ENCODE data around the gene ERI3. TPM values are rescaled to one million over a fixed set of nuclear protein-coding genes. Genes with fewer than 3 reads are reported as not detected.

The ERI3 gene
- polyA plus RNA-seq, 2 of the 4 experiments (the other 2 are of a cell fraction): 43.4 to 44.7 TPM

DNA sequence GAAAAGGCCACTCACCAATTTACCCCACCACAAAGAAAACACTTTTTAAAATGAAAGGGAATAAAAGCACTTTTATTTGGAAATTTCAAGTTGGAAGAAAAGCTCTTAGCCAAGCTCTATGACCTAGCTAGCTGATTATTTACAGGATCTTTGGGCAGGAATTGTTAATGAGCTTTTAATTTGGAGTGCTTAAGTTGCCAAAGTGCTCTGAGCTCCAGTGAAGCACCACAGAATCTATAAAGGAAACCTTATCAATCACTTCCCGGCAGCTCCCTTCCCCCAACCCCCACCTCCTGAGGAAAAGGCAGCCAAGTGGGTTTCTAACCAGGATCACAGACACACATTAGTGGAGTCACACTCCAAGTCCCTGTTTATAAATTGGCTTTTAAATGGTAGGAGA is 1.5 kb downstream of the ERI3 start (continued):
- TF ChIP-seq BCL3 (IDR thresholded peaks at IDR 0.05): no peak
- no peak for TF ChIP-seq EHF (CRISPR knock-in tag; IDR thresholded peaks at IDR 0.05)
- TF ChIP-seq FOSL2 (IDR thresholded peaks at IDR 0.05): no peak
- no peak for TF ChIP-seq FOSL2 (CRISPR knock-in tag; IDR thresholded peaks at IDR 0.05)
- no peak for TF ChIP-seq POLR2A (IDR thresholded peaks at IDR 0.05; ENCODE audit: low read length)
- no peak for TF ChIP-seq HMGXB4 (CRISPR knock-in tag; IDR thresholded peaks at IDR 0.05; ENCODE audit: borderline replicate concordance)

DNA sequence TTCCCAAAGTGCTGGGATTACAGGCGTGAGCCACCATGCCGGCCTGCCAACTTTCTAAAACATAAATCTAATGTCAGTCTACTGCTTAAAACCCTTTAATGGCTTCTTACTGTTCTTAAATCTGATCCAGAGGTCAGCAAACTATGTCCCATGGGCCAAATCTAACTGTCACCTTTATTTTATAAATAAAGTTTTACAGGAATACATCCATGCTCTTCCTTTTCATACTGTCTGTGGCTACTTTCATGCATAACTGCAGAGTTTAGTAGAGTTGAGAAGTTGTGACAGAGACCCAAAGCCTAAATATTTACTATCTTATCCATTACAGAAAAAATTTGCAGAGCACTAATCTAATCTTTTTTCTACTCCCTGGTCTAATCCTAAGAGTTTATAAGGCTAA is 3.8 kb downstream of the ERI3 start:
- Histone ChIP-seq H3K4me2 (no peak overlapping the region), H3K27ac (no peak overlapping the region), H3K4me1 (peaks cover 12% of the 10 kb centered on the region), H3K9me3 (no peaks in the 10 kb centered on the region), H3K4me3 (no peak overlapping the region)
- no peak for DNase-seq (ENCODE audit: low read depth in 1 of 2, low spot score in 1 of 2)
- WGBS (ENCODE audit: missing lambda C conversion rate): 93% methylated on average over 2 of the region's 2 CpGs
- POLR2A ChIA-PET: no interaction called here
- no peak for FAIRE-seq
- CTCF ChIA-PET: interaction anchor here (0.7 kb wide), 1 partner anchor 238 kb away, joined by 3 read pairs; no protein-coding TSS in a partner anchor
- ATAC-seq: no peak
- no peak for TF ChIP-seq ESRRA (IDR thresholded peaks at IDR 0.05; ENCODE audit: borderline replicate concordance, low read length)

DNA sequence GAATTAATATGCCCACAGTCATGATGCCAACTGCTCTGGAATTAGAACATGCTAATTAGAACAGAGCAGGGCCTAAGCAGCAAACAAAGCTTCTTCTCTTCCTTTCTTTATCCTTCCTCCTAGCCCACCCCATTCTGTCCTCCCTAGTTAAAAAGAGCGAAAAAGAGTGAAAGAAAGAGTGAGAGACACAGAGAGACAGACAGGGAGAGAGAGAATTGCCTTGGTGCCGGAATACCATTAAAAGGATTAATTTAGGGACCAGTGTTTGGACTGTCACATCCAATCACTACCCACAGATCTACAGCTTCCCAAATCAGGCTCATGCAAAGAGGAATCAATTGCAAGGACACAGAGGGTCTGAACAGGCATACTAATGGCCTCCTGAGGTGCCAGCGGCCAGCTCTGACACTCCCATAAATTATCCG is 7.0 kb downstream of the ERI3 start:
- no peaks in the 10 kb centered on the region for H3K4me1 ChIP-seq
- no peaks in the 10 kb centered on the region for H3K9me3 ChIP-seq
- FAIRE-seq (no peak), DNase-seq (ENCODE audit: low read depth in 1 of 2, low spot score in 1 of 2) (no peak), ATAC-seq (no peak)
- WGBS (ENCODE audit: missing lambda C conversion rate): 95% methylated on average over 4 of the region's 4 CpGs
- H3K4me2 ChIP-seq: no peak overlapping the region
- TF ChIP-seq NPAS2 (CRISPR knock-in tag; IDR thresholded peaks at IDR 0.05; ENCODE audit: borderline replicate concordance) (no peak), HOXA7 (CRISPR knock-in tag; IDR thresholded peaks at IDR 0.05) (no peak), REST (IDR thresholded peaks at IDR 0.05) (no peak), SMC3 (IDR thresholded peaks at IDR 0.05) (no peak)
- CTCF ChIA-PET: interaction anchor here (2.0 to 2.2 kb wide), 2 partner anchors 10 to 28 kb away, joined by 4 to 8 read pairs; no protein-coding TSS in a partner anchor
- no peak overlapping the region for H3K4me3 ChIP-seq
- POLR2A ChIA-PET: no interaction called here
- no peak overlapping the region for H3K27ac ChIP-seq

- CTCF ChIA-PET: interaction anchor here (0.9 to 2.2 kb wide), 3 partner anchors 9 to 306 kb away, joined by 3 to 8 read pairs (median 4); no protein-coding TSS in a partner anchor
- Histone ChIP-seq H3K27ac (no peak overlapping the region), H3K9me3 (no peaks in the 10 kb centered on the region), H3K4me3 (no peak overlapping the region), H3K4me2 (no peak overlapping the region), H3K4me1 (no peaks in the 10 kb centered on the region)
- WGBS (ENCODE audit: missing lambda C conversion rate): 84% methylated on average over 4 of the region's 4 CpGs
- POLR2A ChIA-PET: no interaction called here
- DNase-seq (ENCODE audit: low read depth in 1 of 2, low spot score in 1 of 2): no peak
- ATAC-seq: no peak
- TF ChIP-seq, protein P1, sequence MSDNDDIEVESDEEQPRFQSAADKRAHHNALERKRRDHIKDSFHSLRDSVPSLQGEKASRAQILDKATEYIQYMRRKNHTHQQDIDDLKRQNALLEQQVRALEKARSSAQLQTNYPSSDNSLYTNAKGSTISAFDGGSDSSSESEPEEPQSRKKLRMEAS (IDR thresholded peaks at IDR 0.05): no peak
- TF ChIP-seq TFCP2L1 (CRISPR knock-in tag; IDR thresholded peaks at IDR 0.05) (no peak), ESRRA (IDR thresholded peaks at IDR 0.05; ENCODE audit: borderline replicate concordance, low read length) (no peak), RARB (CRISPR knock-in tag; IDR thresholded peaks at IDR 0.05) (no peak), HES2 (IDR thresholded peaks at IDR 0.05) (no peak), ELK1 (IDR thresholded peaks at IDR 0.05; ENCODE audit: low read depth, low read length) (no peak), FOSB (CRISPR knock-in tag; IDR thresholded peaks at IDR 0.05) (no peak), ZC3H11A (IDR thresholded peaks at IDR 0.05) (no peak), BCL3 (IDR thresholded peaks at IDR 0.05) (no peak)
- no peak for FAIRE-seq
These were observed 7.8 kb downstream of the ERI3 start for GRCh38 chr1:44347280-44347679.
